Stomach (tissue), 19 donors: ENCODE measurements around the gene FCER1G. TPM values are rescaled to one million over a fixed set of nuclear protein-coding genes. Genes with fewer than 3 reads are reported as not detected.
A peak's percentile ranks its signal among the peaks of the same experiment; 100 is the strongest.

Experiments used
- DNase-seq, 2 donors: peaks; one replicate each; pipeline versions ENCODE4 v3.0.0 to v3.0.0-alpha.2; 2013 to 2019
- H3K27ac ChIP-seq, 5 donors: fragments of 200-600 bp in 4 of 5; sonication (generic) in 4 of 5; one replicate each; pipeline ENCODE4 v1.5.1; 2013 to 2019; ENCODE audit warnings: mild to moderate bottlenecking in 1 of 5, moderate library complexity in 1 of 5
- H3K27me3 ChIP-seq, 3 donors: fragments of 200-600 bp; sonication (generic); one replicate each; pipeline ENCODE4 v1.5.1; 2017 to 2019; ENCODE audit warnings: mixed run types in 1 of 3
- H3K36me3 ChIP-seq, 4 donors: fragments of 200-600 bp; sonication (generic); 1 replicate in 3 of 4; 2 replicates in 1 of 4; pipeline ENCODE4 v1.5.1; 2016 to 2019
- H3K4me1 ChIP-seq, 4 donors: fragments of 200-600 bp; sonication (generic); one replicate each; pipeline ENCODE4 v1.5.1; 2016 to 2019
- H3K4me3 ChIP-seq, 4 donors: fragments of 200-600 bp; sonication (generic) in 3 of 4; one replicate each; pipeline ENCODE4 v1.5.1; 2016 to 2019; ENCODE audit warnings: mild to moderate bottlenecking in 1 of 4
- H3K9me3 ChIP-seq, 4 donors: fragments of 200-600 bp; sonication (generic); one replicate each; pipeline ENCODE4 v1.5.1; 2016 to 2019
- EP300 ChIP-seq: sonication (generic); formaldehyde crosslinking; IDR thresholded peaks from one replicate; pipeline ENCODE4 v1.6.1; 2017; ENCODE audit warnings: antibody characterized with exemption
- POLR2A ChIP-seq, 4 donors: fragments of 450-650 bp; IDR thresholded peaks; one replicate each; pipeline ENCODE4 v1.6.1; 2016; ENCODE audit warnings: antibody characterized with exemption in 4 of 4, control low read depth in 2 of 4, mild to moderate bottlenecking in 1 of 4, moderate library complexity in 1 of 4
- POLR2AphosphoS5 ChIP-seq, 3 donors: sonication (generic); formaldehyde crosslinking; IDR thresholded peaks; one replicate each; pipeline ENCODE4 v1.6.1; 2016; ENCODE audit warnings: antibody characterized with exemption in 3 of 3
- WGBS, 5 donors: extraction: QIAGEN DNeasy Blood & Tissue Kit in 3 of 5; methylation state at CpG; one replicate each; pipeline versions ENCODE4 v1.1.5 to v1.1.7; 2013 to 2018; 5-methylcytosine and 5-hydroxymethylcytosine counted together
- intact Hi-C: fragments of 100-400 bp; cut with DNase I; formaldehyde crosslinking; loops from one replicate; pipeline ENCODE4 v1.15.1; 2023; ENCODE audit warnings: low total_unique reads
- long read RNA-seq, 10 donors: transcript quantifications; one replicate each; lab custom pipeline, GENCODE V29; 2026
- polyA plus RNA-seq, 3 donors: library from polyadenylated mRNA; stranded (reverse); fragments of 200-250 nt; gene quantifications; one replicate each; pipeline ENCODE4 v1.2.3, GENCODE V29; 2013
- total RNA-seq, 5 donors: library from RNA; depleted of rRNA; stranded (reverse); fragments of >200 nt; gene quantifications; one replicate each; pipeline versions ENCODE4 v1.1.0 to v1.2.3, GENCODE V29; 2014 to 2016
- TF ChIP-seq, protein P1 (sequence below), 7 experiments: fragments of 450-650 bp in 4 of 7; fragments of 200-600 bp in 3 of 7; sonication (generic) in 3 of 7; IDR thresholded peaks; one replicate each; pipeline ENCODE4 v1.5.1; 2016 to 2019; ENCODE audit warnings: antibody characterized with exemption in 7 of 7, control low read depth in 2 of 7, mild to moderate bottlenecking in 1 of 7
- donor health status: healthy with polysubstance abuse.
- donor health status: Bipolar disorder and iron deficiency.
- donor health status: healthy.

Gene FCER1G
- 10 to 100 TPM in 2 of 5 donors, 1 to 10 TPM in 2, not detected in 1; 1.4 to 27.0 (median 7.4) TPM for total RNA-seq
- polyA plus RNA-seq, result 100 to 1,000 TPM in 1 of 3 donors, 10 to 100 TPM in 2; 35.4 to 101 (median 50.6) TPM
- long read RNA-seq, donor 1, transcript FCER1G-201 (5 exons, 591 nt), result major isoform, 6 of 6 reads
- long read RNA-seq, donor 1, partial matches to known transcripts, result 0 of 6 reads
- long read RNA-seq, donor 1, other reads (novel, unspliced or antisense), result 0 of 6 reads
- long read RNA-seq, donor 2, partial matches to known transcripts, result 0 of 3 reads
- long read RNA-seq, donor 2, other reads (novel, unspliced or antisense), result 0 of 3 reads
- long read RNA-seq, donor 3, result 0 reads
- long read RNA-seq, donor 4, partial matches to known transcripts, result 0 of 1 reads
- long read RNA-seq, donor 4, other reads (novel, unspliced or antisense), result 0 of 1 reads
- long read RNA-seq, donor 5, transcript FCER1G-201 (5 exons, 591 nt), result major isoform, 7 of 7 reads
- long read RNA-seq, donor 5, partial matches to known transcripts, result 0 of 7 reads
- long read RNA-seq, donor 5, other reads (novel, unspliced or antisense), result 0 of 7 reads
- long read RNA-seq, donor 6, result 0 reads
- long read RNA-seq, donor 7, transcript FCER1G-201 (5 exons, 591 nt), result major isoform, 15 of 20 reads
- long read RNA-seq, donor 7, partial matches to known transcripts, result 5 of 20 reads
- long read RNA-seq, donor 7, other reads (novel, unspliced or antisense), result 0 of 20 reads
- long read RNA-seq, donor 8, transcript FCER1G-201 (5 exons, 591 nt), result major isoform, 6 of 6 reads
- long read RNA-seq, donor 8, partial matches to known transcripts, result 0 of 6 reads
- long read RNA-seq, donor 8, other reads (novel, unspliced or antisense), result 0 of 6 reads
- long read RNA-seq, donor 9, transcript FCER1G-201 (5 exons, 591 nt), result major isoform, 12 of 13 reads
- long read RNA-seq, donor 9, partial matches to known transcripts, result 0 of 13 reads
- long read RNA-seq, donor 9, other reads (novel, unspliced or antisense), result 0 of 13 reads
- long read RNA-seq, donor 10, partial matches to known transcripts, result 0 of 3 reads
- long read RNA-seq, donor 10, other reads (novel, unspliced or antisense), result 0 of 3 reads

DNA sequence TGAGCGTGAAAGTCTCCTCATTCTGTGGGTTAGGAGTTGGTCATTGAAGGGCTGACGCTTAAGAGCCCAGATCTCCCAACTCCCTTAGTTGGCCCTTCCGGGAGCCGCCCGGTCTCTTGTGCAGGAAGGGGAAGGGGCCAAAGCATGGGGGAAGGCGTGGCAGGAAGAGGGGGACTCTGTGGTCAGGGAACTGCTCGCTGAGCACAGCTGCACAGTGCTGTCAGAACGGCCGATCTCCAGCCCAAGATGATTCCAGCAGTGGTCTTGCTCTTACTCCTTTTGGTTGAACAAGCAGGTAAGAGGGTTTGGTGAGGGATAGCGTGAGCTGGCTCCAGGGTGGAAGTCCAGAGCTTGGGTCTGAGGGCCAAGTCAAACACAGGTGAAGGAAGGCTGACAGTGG is at the start of gene FCER1G:
Gene FCER1G, plus strand, starts transcription at position 220 of the 400 bp plus-strand sequence. Its CDS starts 27 bp downstream, at position 247.
- no peak for DNase-seq
- Histone ChIP-seq H3K27ac (peak within 1 kb of the TSS in 4 of 5 donors; percentile 60 to 87 (median 80)), H3K27me3 (no peaks in the 10 kb centered on the region), H3K4me3 (peak within 1 kb of the TSS; percentile 6 to 32 (median 28)), H3K36me3 (peaks cover 46 to 61% (median 53%) of the 10 kb centered on the region in 4 donors), H3K4me1 (peaks cover 0 to 16% (median 1%) of the 10 kb centered on the region in 4 donors), H3K9me3 (no peaks in the 10 kb centered on the region)
- intact Hi-C loops, result no loop called here
- TF ChIP-seq POLR2AphosphoS5 (IDR thresholded peaks at IDR 0.05) (peak in 2 of 3 donors; percentile 34 to 59), POLR2A (IDR thresholded peaks at IDR 0.05) (no peak)
- WGBS, 5 donors, result 71 to 77% (median 74%) methylated on average over 8 to 10 of the region's 10 CpGs

DNA sequence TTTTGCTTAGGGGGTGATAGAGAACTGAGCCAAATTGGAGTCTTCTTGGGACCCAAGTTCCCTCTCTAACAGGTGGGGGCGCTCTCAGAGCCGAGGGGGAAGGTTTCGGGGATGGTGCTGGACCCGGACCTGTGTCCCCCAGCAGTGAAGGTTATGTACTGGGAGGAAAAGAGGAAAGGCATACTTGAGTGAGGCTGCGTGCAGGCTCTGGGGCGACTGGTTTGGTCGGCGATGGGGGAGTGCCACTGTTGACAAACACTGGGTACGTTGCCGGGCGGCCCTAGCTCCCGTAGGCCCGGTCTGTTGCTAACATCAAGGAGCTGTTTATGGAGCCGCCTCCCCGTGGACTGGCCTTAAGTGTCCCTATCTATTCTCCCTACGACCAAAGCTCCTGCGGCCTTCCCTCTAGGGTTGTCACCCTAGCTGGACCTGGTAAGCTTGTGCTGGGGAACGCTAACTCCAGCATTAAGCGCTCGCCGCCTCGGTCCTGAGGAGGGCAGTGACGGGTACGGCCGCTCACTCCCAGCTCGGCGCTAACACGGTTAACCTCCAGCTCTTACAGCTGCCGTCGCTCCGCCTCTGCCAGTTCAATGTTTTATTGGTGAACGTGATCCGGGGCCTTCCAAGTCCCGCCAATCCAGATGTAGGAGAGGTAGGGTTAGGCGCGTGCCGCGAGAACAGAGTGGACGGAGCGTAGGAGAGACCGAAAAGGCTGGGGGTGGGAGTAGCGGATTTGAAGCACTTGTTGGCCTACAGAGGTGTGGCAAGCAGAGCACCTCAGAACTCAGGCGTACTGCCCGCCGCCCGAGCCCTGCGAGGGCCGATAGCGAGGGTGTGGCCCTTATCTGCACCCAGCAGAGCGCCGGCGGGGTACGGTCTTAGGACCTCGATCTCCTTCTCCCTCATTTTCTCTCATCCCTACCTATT is 49.1 kb upstream of the FCER1G start, which contains the start of gene PPOX:
Gene PPOX, plus strand, starts transcription at position 685 of the 927 bp plus-strand sequence. CDS start 422 bp downstream, outside the sequence.
- Histone ChIP-seq H3K27ac (peak within 1 kb of the TSS; percentile 79 to 91 (median 87)), H3K4me1 (peaks cover 19 to 59% (median 46%) of the 10 kb centered on the region in 4 donors), H3K4me3 (peak within 1 kb of the TSS; percentile 62 to 96 (median 85)), H3K36me3 (peaks cover 15 to 76% (median 63%) of the 10 kb centered on the region in 4 donors), H3K9me3 (no peaks in the 10 kb centered on the region), H3K27me3 (no peaks in the 10 kb centered on the region)
- peak; percentile 97 to 99 for DNase-seq
- WGBS, 5 donors, result 0 to 1% (median 0%) methylated on average over 41 to 54 of the region's 54 CpGs
- TF ChIP-seq, protein P1, sequence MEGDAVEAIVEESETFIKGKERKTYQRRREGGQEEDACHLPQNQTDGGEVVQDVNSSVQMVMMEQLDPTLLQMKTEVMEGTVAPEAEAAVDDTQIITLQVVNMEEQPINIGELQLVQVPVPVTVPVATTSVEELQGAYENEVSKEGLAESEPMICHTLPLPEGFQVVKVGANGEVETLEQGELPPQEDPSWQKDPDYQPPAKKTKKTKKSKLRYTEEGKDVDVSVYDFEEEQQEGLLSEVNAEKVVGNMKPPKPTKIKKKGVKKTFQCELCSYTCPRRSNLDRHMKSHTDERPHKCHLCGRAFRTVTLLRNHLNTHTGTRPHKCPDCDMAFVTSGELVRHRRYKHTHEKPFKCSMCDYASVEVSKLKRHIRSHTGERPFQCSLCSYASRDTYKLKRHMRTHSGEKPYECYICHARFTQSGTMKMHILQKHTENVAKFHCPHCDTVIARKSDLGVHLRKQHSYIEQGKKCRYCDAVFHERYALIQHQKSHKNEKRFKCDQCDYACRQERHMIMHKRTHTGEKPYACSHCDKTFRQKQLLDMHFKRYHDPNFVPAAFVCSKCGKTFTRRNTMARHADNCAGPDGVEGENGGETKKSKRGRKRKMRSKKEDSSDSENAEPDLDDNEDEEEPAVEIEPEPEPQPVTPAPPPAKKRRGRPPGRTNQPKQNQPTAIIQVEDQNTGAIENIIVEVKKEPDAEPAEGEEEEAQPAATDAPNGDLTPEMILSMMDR (IDR thresholded peaks at IDR 0.05), result peak in 4 of 7 experiments; percentile 8 to 37 (median 17)
- no peak for TF ChIP-seq POLR2A (IDR thresholded peaks at IDR 0.05)
- TF ChIP-seq POLR2AphosphoS5 (IDR thresholded peaks at IDR 0.05), result peak; percentile 57 to 91 (median 81)
- TF ChIP-seq EP300, result no peak
- intact Hi-C loops, result no loop called here

DNA sequence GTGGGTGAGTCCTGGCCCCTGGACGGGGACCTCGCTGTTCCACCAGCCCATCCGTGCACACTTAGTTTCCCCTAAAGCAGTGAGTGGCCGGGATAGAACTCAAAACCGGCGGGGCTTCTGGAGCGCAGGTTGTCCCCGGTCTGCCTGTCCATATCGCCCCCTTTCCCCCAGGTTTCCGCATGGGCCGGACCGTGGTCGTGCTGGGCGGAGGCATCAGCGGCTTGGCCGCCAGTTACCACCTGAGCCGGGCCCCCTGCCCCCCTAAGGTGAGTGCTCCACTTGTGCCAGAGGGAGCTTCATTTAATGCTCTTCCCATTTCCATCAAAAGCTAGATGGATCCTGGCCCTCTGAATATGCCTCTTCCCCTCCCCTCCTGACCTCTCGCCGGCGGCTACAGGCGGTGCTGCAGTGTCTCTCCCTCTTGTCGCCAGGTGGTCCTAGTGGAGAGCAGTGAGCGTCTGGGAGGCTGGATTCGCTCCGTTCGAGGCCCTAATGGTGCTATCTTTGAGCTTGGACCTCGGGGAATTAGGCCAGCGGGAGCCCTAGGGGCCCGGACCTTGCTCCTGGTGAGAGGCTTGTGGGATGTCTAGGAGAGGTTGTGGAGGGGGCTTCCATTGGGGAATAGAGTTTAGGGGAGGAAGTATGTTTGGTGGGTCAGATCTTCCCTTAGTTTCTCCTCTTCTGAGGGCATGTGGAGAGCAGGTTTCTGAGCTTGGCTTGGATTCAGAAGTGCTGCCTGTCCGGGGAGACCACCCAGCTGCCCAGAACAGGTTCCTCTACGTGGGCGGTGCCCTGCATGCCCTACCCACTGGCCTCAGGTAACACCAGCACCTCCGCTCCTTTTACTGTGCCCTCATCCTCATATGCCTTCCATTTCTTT is 48.2 kb upstream of the FCER1G start:
- WGBS, 5 donors, result 4 to 9% (median 4%) methylated on average over 27 to 33 of the region's 33 CpGs
- Histone ChIP-seq H3K4me1 (peaks cover 13 to 52% (median 42%) of the 10 kb centered on the region in 4 donors), H3K27ac (peak overlapping the region; percentile 70 to 91 (median 87)), H3K36me3 (peaks cover 24 to 76% (median 64%) of the 10 kb centered on the region in 4 donors), H3K27me3 (no peaks in the 10 kb centered on the region), H3K9me3 (no peaks in the 10 kb centered on the region), H3K4me3 (peak overlapping the region; percentile 62 to 96 (median 85))
- TF ChIP-seq, protein P1 (IDR thresholded peaks at IDR 0.05), result no peak
- TF ChIP-seq POLR2A (IDR thresholded peaks at IDR 0.05), result no peak
- no peak for TF ChIP-seq EP300
- TF ChIP-seq POLR2AphosphoS5 (IDR thresholded peaks at IDR 0.05), result no peak
- intact Hi-C loops, result no loop called here
- peak in 1 of 2 donors; percentile 58 for DNase-seq
